NCI-H146 (cell line): ENCODE measurements around the gene ZBTB7A.

Experiments used
- DNase-seq: peaks from one replicate; lab custom pipeline; 2025; lab: John Stamatoyannopoulos, UW

Gene ZBTB7A

GRCh38 chr19:4054441-4055208 is 12.1 kb downstream of the ZBTB7A start:
- no peak for DNase-seq

GRCh38 chr19:4053423-4054324 is 13.0 kb downstream of the ZBTB7A start:
- DNase-seq: no peak

- DNase-seq: no peak
Observed at GRCh38 chr19:4052993-4053422, 13.7 kb downstream of the ZBTB7A start.

- no peak for DNase-seq
Observed at GRCh38 chr19:4052114-4052992, 14.3 kb downstream of the ZBTB7A start.

GRCh38 chr19:4051175-4052101 is 15.3 kb downstream of the ZBTB7A start:
- DNase-seq: no peak

GRCh38 chr19:4049432-4049831 is 17.3 kb downstream of the ZBTB7A start:
- DNase-seq: no peak

- no peak for DNase-seq
Observed at GRCh38 chr19:4046946-4047683, 19.6 kb downstream of the ZBTB7A start.

- DNase-seq: no peak
Observed at GRCh38 chr19:4046362-4046691, 20.4 kb downstream of the ZBTB7A start.

- no peak for DNase-seq
Observed at GRCh38 chr19:4045597-4046361, 20.9 kb downstream of the ZBTB7A start.

- DNase-seq: no peak
Observed at GRCh38 chr19:4044990-4045465, 21.7 kb downstream of the ZBTB7A start.

- DNase-seq: no peak
Observed at GRCh38 chr19:4043966-4044715, 22.6 kb downstream of the ZBTB7A start.

GRCh38 chr19:4043401-4043800 is 23.3 kb downstream of the ZBTB7A start:
- no peak for DNase-seq

- no peak for DNase-seq
Observed at GRCh38 chr19:4042731-4043082, 24.0 kb downstream of the ZBTB7A start.

GRCh38 chr19:4042064-4042730 is 24.5 kb downstream of the ZBTB7A start:
- DNase-seq: no peak

GRCh38 chr19:4038661-4039423 is 27.9 kb downstream of the ZBTB7A start:
- no peak for DNase-seq

GRCh38 chr19:4038057-4038456 is 28.6 kb downstream of the ZBTB7A start:
- no peak for DNase-seq

GRCh38 chr19:4037301-4037949 is 29.3 kb downstream of the ZBTB7A start:
- DNase-seq: no peak
